Tibial nerve (tissue), 4 donors: ENCODE results near the gene LIG3. TPM values are rescaled to one million over a fixed set of nuclear protein-coding genes. Genes with fewer than 3 reads are reported as not detected.

Experiments used
- DNase-seq, 2 donors: peaks; one replicate each; pipeline ENCODE4 v3.0.0-alpha.2; 2019; ENCODE audit warnings: low spot score in 2 of 2
- H3K27ac ChIP-seq, 4 donors: fragments of 200-600 bp; sonication (generic) in 3 of 4; one replicate each; pipeline ENCODE4 v1.5.1; 2017 to 2019; ENCODE audit warnings: mild to moderate bottlenecking in 1 of 4
- H3K27me3 ChIP-seq, 2 donors: fragments of 200-600 bp; sonication (generic) in 1 of 2; one replicate each; pipeline versions ENCODE4 v1.5.1 to v1.6.0; 2017 to 2019
- H3K36me3 ChIP-seq, 3 donors: fragments of 200-600 bp; sonication (generic); one replicate each; pipeline ENCODE4 v1.5.1; 2018 to 2019
- H3K4me1 ChIP-seq, 4 donors: fragments of 200-600 bp; sonication (generic) in 3 of 4; one replicate each; pipeline ENCODE4 v1.5.1; 2017 to 2019
- H3K4me3 ChIP-seq, 4 donors: fragments of 200-600 bp; sonication (generic) in 3 of 4; one replicate each; pipeline ENCODE4 v1.5.1; 2017 to 2019; ENCODE audit warnings: mild to moderate bottlenecking in 1 of 4, moderate library complexity in 1 of 4
- H3K9me3 ChIP-seq, 4 donors: fragments of 200-600 bp; sonication (generic) in 3 of 4; one replicate each; pipeline ENCODE4 v1.5.1; 2017 to 2019
- CTCF ChIP-seq, 5 experiments: fragments of 200-600 bp in 3 of 5; fragments of 450-650 bp in 2 of 5; sonication (generic) in 3 of 5; IDR thresholded peaks; one replicate each; pipeline ENCODE4 v1.5.1; 2016 to 2019; ENCODE audit warnings: antibody characterized with exemption in 5 of 5, mild to moderate bottlenecking in 3 of 5, moderate library complexity in 2 of 5
- EP300 ChIP-seq, 2 donors: sonication (generic); formaldehyde crosslinking; IDR thresholded peaks; one replicate each; pipeline ENCODE4 v1.6.1; 2017; ENCODE audit warnings: antibody characterized with exemption in 2 of 2, mild to moderate bottlenecking in 1 of 2
- POLR2A ChIP-seq, 2 donors: fragments of 450-650 bp; IDR thresholded peaks; one replicate each; pipeline ENCODE4 v1.6.1; 2017; ENCODE audit warnings: antibody characterized with exemption in 2 of 2, mild to moderate bottlenecking in 2 of 2, moderate library complexity in 2 of 2
- WGBS, 2 donors: methylation state at CpG; one replicate each; pipeline ENCODE4 v1.1.5; 2018; 5-methylcytosine and 5-hydroxymethylcytosine counted together
- total RNA-seq, 4 donors: library from RNA; depleted of rRNA; stranded (reverse); fragments of >200 nt; gene quantifications; one replicate each; pipeline ENCODE4 v1.1.0, GENCODE V29; 2016

LIG3 gene
- total RNA-seq, 4 donors from 2014 or later = 15.3 to 42.6 (median 37.0) TPM

- Histone ChIP-seq H3K4me1 (peaks cover 0 to 1% (median 0%) of the 10 kb centered on the region in 4 donors), H3K27ac (no peak overlapping the region), H3K36me3 (peaks cover 0 to 96% (median 27%) of the 10 kb centered on the region in 3 donors), H3K4me3 (no peak overlapping the region), H3K9me3 (no peaks in the 10 kb centered on the region), H3K27me3 (no peaks in the 10 kb centered on the region)
- no peak for TF ChIP-seq CTCF (IDR thresholded peaks at IDR 0.05)
- TF ChIP-seq POLR2A (IDR thresholded peaks at IDR 0.05) = no peak
- no peak for TF ChIP-seq EP300 (IDR thresholded peaks at IDR 0.05)
- no peak for DNase-seq
- WGBS, 2 donors = 84 to 96% methylated on average over 3 of the region's 3 CpGs
Observed at GRCh38 chr17:34991606-34992005, 11.3 kb downstream of the LIG3 start.

GRCh38 chr17:34993031-34993430, 12.7 kb downstream of the LIG3 start:
- H3K4me3 ChIP-seq = no peak overlapping the region
- 72 to 79% methylated on average over 2 of the region's 2 CpGs for WGBS, 2 donors
- no peak overlapping the region for H3K27ac ChIP-seq
- H3K9me3 ChIP-seq = no peaks in the 10 kb centered on the region
- no peaks in the 10 kb centered on the region for H3K27me3 ChIP-seq
- H3K36me3 ChIP-seq = peaks cover 0 to 85% (median 27%) of the 10 kb centered on the region in 3 donors
- peaks cover 0 to 15% (median 10%) of the 10 kb centered on the region in 4 donors for H3K4me1 ChIP-seq
- DNase-seq = no peak
- TF ChIP-seq CTCF (IDR thresholded peaks at IDR 0.05) (no peak), EP300 (IDR thresholded peaks at IDR 0.05) (no peak), POLR2A (IDR thresholded peaks at IDR 0.05) (no peak)

GRCh38 chr17:34996422-34997285, 16.3 kb downstream of the LIG3 start:
- WGBS, 2 donors = 69 to 87% methylated on average over 3 of the region's 3 CpGs
- H3K36me3 ChIP-seq = peaks cover 0 to 86% (median 7%) of the 10 kb centered on the region in 3 donors
- no peaks in the 10 kb centered on the region for H3K27me3 ChIP-seq
- no peak for DNase-seq
- H3K27ac ChIP-seq = peak overlapping the region in 2 of 4 donors; percentile 55 to 68
- no peak overlapping the region for H3K4me3 ChIP-seq
- TF ChIP-seq POLR2A (IDR thresholded peaks at IDR 0.05) (no peak), EP300 (IDR thresholded peaks at IDR 0.05) (no peak), CTCF (IDR thresholded peaks at IDR 0.05) (no peak)
- no peaks in the 10 kb centered on the region for H3K9me3 ChIP-seq
- H3K4me1 ChIP-seq = peaks cover 0 to 21% (median 11%) of the 10 kb centered on the region in 4 donors

- no peaks in the 10 kb centered on the region for H3K27me3 ChIP-seq
- H3K4me3 ChIP-seq = no peak overlapping the region
- H3K9me3 ChIP-seq = no peaks in the 10 kb centered on the region
- WGBS, 2 donors = 28 to 31% methylated on average over 11 of the region's 11 CpGs
- H3K4me1 ChIP-seq = peaks cover 0 to 21% (median 11%) of the 10 kb centered on the region in 4 donors
- peak overlapping the region in 2 of 4 donors; percentile 55 to 68 for H3K27ac ChIP-seq
- TF ChIP-seq EP300 (IDR thresholded peaks at IDR 0.05) (no peak), CTCF (IDR thresholded peaks at IDR 0.05) (no peak), POLR2A (IDR thresholded peaks at IDR 0.05) (no peak)
- peak in 1 of 2 donors; percentile 28 for DNase-seq
- H3K36me3 ChIP-seq = peaks cover 0 to 86% (median 3%) of the 10 kb centered on the region in 3 donors
Observed at GRCh38 chr17:34997355-34997862, 17.1 kb downstream of the LIG3 start.

- 58% methylated on average over 5 of the region's 5 CpGs for WGBS, 2 donors
- DNase-seq = peak; percentile 28 to 58
- Histone ChIP-seq H3K4me3 (no peak overlapping the region), H3K4me1 (peaks cover 0 to 21% (median 11%) of the 10 kb centered on the region in 4 donors), H3K36me3 (peaks cover 0 to 86% (median 0%) of the 10 kb centered on the region in 3 donors), H3K9me3 (no peaks in the 10 kb centered on the region), H3K27me3 (no peaks in the 10 kb centered on the region), H3K27ac (peak overlapping the region in 2 of 4 donors; percentile 55 to 68)
- TF ChIP-seq CTCF (IDR thresholded peaks at IDR 0.05) = peak; percentile 42 to 79 (median 74)
- no peak for TF ChIP-seq EP300 (IDR thresholded peaks at IDR 0.05)
- no peak for TF ChIP-seq POLR2A (IDR thresholded peaks at IDR 0.05)
Observed at GRCh38 chr17:34998205-34998604, 17.9 kb downstream of the LIG3 start.
